Endodermal cell (in vitro differentiated cells): ENCODE measurements around the gene DGCR2. TPM values are rescaled to one million over a fixed set of nuclear protein-coding genes. Genes with fewer than 3 reads are reported as not detected.

Source experiments
- DNase-seq: peaks from one replicate; pipeline ENCODE4 v3.0.0-alpha.2; 2017
- H3K27ac ChIP-seq: 2 replicates; pipeline ENCODE4 v1.5.1; 2013; ENCODE audit warnings: mild to moderate bottlenecking, low read depth, low read length, moderate library complexity
- H3K27me3 ChIP-seq: 2 replicates; pipeline ENCODE4 v1.6.1; 2013; ENCODE audit warnings: mild to moderate bottlenecking, low read length, moderate library complexity; ENCODE audit not compliant: insufficient read depth, control insufficient read depth, poor library complexity, severe bottlenecking
- H3K36me3 ChIP-seq: 2 replicates; pipeline ENCODE4 v1.7.0; 2013; ENCODE audit warnings: mild to moderate bottlenecking, low read length, moderate library complexity; ENCODE audit not compliant: control insufficient read depth, insufficient read depth
- H3K4me1 ChIP-seq: one replicate; pipeline ENCODE4 v1.7.0; 2013; ENCODE audit warnings: low read length; ENCODE audit not compliant: control insufficient read depth, insufficient read depth
- H3K4me3 ChIP-seq: 2 replicates; pipeline ENCODE4 v1.5.1; 2013; ENCODE audit warnings: mild to moderate bottlenecking, low read length, moderate library complexity
- H3K9ac ChIP-seq: 2 replicates; pipeline ENCODE4 v1.6.1; 2013; ENCODE audit warnings: mild to moderate bottlenecking, low read length, moderate library complexity; ENCODE audit not compliant: poor library complexity, severe bottlenecking; ENCODE audit errors: extremely low read depth
- H3K9me3 ChIP-seq: 2 replicates; pipeline ENCODE4 v1.6.1; 2013; ENCODE audit warnings: mild to moderate bottlenecking, low read length, moderate library complexity; ENCODE audit not compliant: control insufficient read depth
- H3K27ac Mint-ChIP-seq: 2 replicates; pipeline ENCODE4 v1.8.0; 2020; ENCODE audit warnings: mixed read lengths
- H3K27me3 Mint-ChIP-seq: 2 replicates; pipeline ENCODE4 v1.8.0; 2021; ENCODE audit warnings: mild to moderate bottlenecking, mixed read lengths; ENCODE audit not compliant: insufficient read depth
- H3K36me3 Mint-ChIP-seq: 2 replicates; pipeline ENCODE4 v1.8.0; 2020; ENCODE audit warnings: low read depth, mixed read lengths
- H3K4me1 Mint-ChIP-seq: 2 replicates; pipeline ENCODE4 v1.8.0; 2020; ENCODE audit warnings: mixed read lengths
- H3K4me3 Mint-ChIP-seq: 2 replicates; pipeline ENCODE4 v1.8.0; 2020; ENCODE audit warnings: mild to moderate bottlenecking, moderate library complexity, mixed read lengths
- H3K9me3 Mint-ChIP-seq: 2 replicates; pipeline ENCODE4 v1.8.0; 2020; ENCODE audit warnings: mild to moderate bottlenecking, mixed read lengths
- CTCF ChIP-seq: fragments of 200-600 bp; sonication (generic); conservative IDR thresholded peaks from 2 replicates; pipeline ENCODE4 v1.5.0; 2021; ENCODE audit warnings: antibody characterized with exemption, mild to moderate bottlenecking
- WGBS, 2 experiments: methylation state at CpG; one replicate each; pipeline versions ENCODE4 v1.1.5 to v1.1.7; 2013; ENCODE audit warnings: missing lambda C conversion rate in 2 of 2, mixed read lengths in 1 of 2; ENCODE audit not compliant: insufficient coverage in 1 of 2, insufficient read length in 1 of 2; 5-methylcytosine and 5-hydroxymethylcytosine counted together
- total RNA-seq, 2 donors: library from RNA; stranded (reverse); fragmentation: NEBNext Ultra II Directional in 1 of 2; extraction: Animal tissue kit (Norgen Biotek cat#: 25700) in 1 of 2; gene quantifications; 2 replicates in 1 of 2; 3 replicates in 1 of 2; pipeline ENCODE4 v1.2.1, GENCODE V29; 2021

Gene DGCR2
- total RNA-seq, 2 donors from 2014 or later = 54.6 to 62.9 TPM

- H3K4me3 Mint-ChIP-seq = no peak overlapping the region
- WGBS, 2 experiments = 95 to 97% methylated on average over 24 to 30 of the region's 30 CpGs
- no peaks in the 10 kb centered on the region for H3K9me3 Mint-ChIP-seq
- Histone ChIP-seq H3K27ac (no peak overlapping the region), H3K27me3 (no peaks in the 10 kb centered on the region), H3K4me1 (no peaks in the 10 kb centered on the region), H3K36me3 (peaks cover 46% of the 10 kb centered on the region), H3K9ac (no peak overlapping the region), H3K4me3 (no peak overlapping the region), H3K9me3 (no peaks in the 10 kb centered on the region)
- peak; percentile 27 for DNase-seq
- no peak for TF ChIP-seq CTCF
- H3K27ac Mint-ChIP-seq = no peak overlapping the region
- H3K27me3 Mint-ChIP-seq = no peaks in the 10 kb centered on the region
- peaks cover 48% of the 10 kb centered on the region for H3K36me3 Mint-ChIP-seq
- no peaks in the 10 kb centered on the region for H3K4me1 Mint-ChIP-seq
Observed at GRCh38 chr22:19040888-19041703, 81.1 kb downstream of the DGCR2 start.

GRCh38 chr22:19040391-19040861 lies 81.8 kb downstream of the DGCR2 start:
- H3K27me3 Mint-ChIP-seq = no peaks in the 10 kb centered on the region
- H3K36me3 Mint-ChIP-seq = peaks cover 44% of the 10 kb centered on the region
- no peaks in the 10 kb centered on the region for H3K9me3 ChIP-seq
- no peak overlapping the region for H3K27ac Mint-ChIP-seq
- no peak overlapping the region for H3K4me3 Mint-ChIP-seq
- no peak overlapping the region for H3K4me3 ChIP-seq
- H3K9me3 Mint-ChIP-seq = no peaks in the 10 kb centered on the region
- 92% methylated on average over 2 to 4 of the region's 4 CpGs for WGBS, 2 experiments
- no peaks in the 10 kb centered on the region for H3K27me3 ChIP-seq
- no peak for TF ChIP-seq CTCF
- no peak overlapping the region for H3K27ac ChIP-seq
- no peaks in the 10 kb centered on the region for H3K4me1 ChIP-seq
- no peak for DNase-seq
- peaks cover 39% of the 10 kb centered on the region for H3K36me3 ChIP-seq
- no peaks in the 10 kb centered on the region for H3K4me1 Mint-ChIP-seq
- no peak overlapping the region for H3K9ac ChIP-seq

GRCh38 chr22:19039796-19040280 lies 82.4 kb downstream of the DGCR2 start:
- no peaks in the 10 kb centered on the region for H3K27me3 Mint-ChIP-seq
- H3K4me3 ChIP-seq = no peak overlapping the region
- no peak overlapping the region for H3K27ac ChIP-seq
- WGBS, 2 experiments = 78 to 82% methylated on average over 2 to 6 of the region's 6 CpGs
- no peak for TF ChIP-seq CTCF
- no peak overlapping the region for H3K27ac Mint-ChIP-seq
- no peaks in the 10 kb centered on the region for H3K9me3 ChIP-seq
- no peaks in the 10 kb centered on the region for H3K4me1 Mint-ChIP-seq
- H3K36me3 Mint-ChIP-seq = peaks cover 39% of the 10 kb centered on the region
- H3K36me3 ChIP-seq = peaks cover 33% of the 10 kb centered on the region
- no peaks in the 10 kb centered on the region for H3K4me1 ChIP-seq
- H3K27me3 ChIP-seq = no peaks in the 10 kb centered on the region
- no peak overlapping the region for H3K4me3 Mint-ChIP-seq
- DNase-seq = peak; percentile 29
- H3K9me3 Mint-ChIP-seq = no peaks in the 10 kb centered on the region
- no peak overlapping the region for H3K9ac ChIP-seq
